Mesenchymal stem cell (in vitro differentiated cells and primary cell): ENCODE results near the gene HPGDS.

Experiments
- DNase-seq: peaks from one replicate; pipeline ENCODE4 v3.0.0-alpha.2; 2013
- H2AFZ ChIP-seq: one replicate; pipeline ENCODE4 v1.6.1; 2013; ENCODE audit warnings: low read depth, mild to moderate bottlenecking, control low read depth, inconsistent platforms, low read length, moderate library complexity
- H2AK5ac ChIP-seq: 2 replicates; pipeline ENCODE4 v1.6.1; 2013; ENCODE audit warnings: low read length, moderate library complexity, mild to moderate bottlenecking, inconsistent platforms; ENCODE audit not compliant: severe bottlenecking
- H2BK120ac ChIP-seq: one replicate; pipeline ENCODE4 v1.6.1; 2013; ENCODE audit warnings: low read depth, mild to moderate bottlenecking, inconsistent platforms, low read length, moderate library complexity
- H2BK12ac ChIP-seq, 2 experiments: one replicate each; pipeline ENCODE4 v1.6.1; 2013; ENCODE audit warnings: inconsistent platforms in 2 of 2, low read length in 2 of 2, mild to moderate bottlenecking in 2 of 2, moderate library complexity in 2 of 2, control low read depth in 1 of 2
- H2BK15ac ChIP-seq: one replicate; pipeline ENCODE4 v1.6.1; 2013; ENCODE audit warnings: mild to moderate bottlenecking, low read depth, inconsistent platforms; ENCODE audit not compliant: poor library complexity, severe bottlenecking
- H2BK5ac ChIP-seq: 2 replicates; pipeline ENCODE4 v1.6.1; 2013; ENCODE audit warnings: low read depth, mild to moderate bottlenecking, low read length, control low read depth, inconsistent platforms; ENCODE audit not compliant: poor library complexity, severe bottlenecking
- H3K14ac ChIP-seq, 2 experiments: one replicate each; pipeline ENCODE4 v1.6.1; 2013; ENCODE audit warnings: inconsistent platforms in 2 of 2, low read length in 2 of 2, control low read depth in 1 of 2, mild to moderate bottlenecking in 1 of 2, moderate library complexity in 1 of 2
- H3K18ac ChIP-seq, 2 experiments: one replicate each; pipeline ENCODE4 v1.6.1; 2013; ENCODE audit warnings: inconsistent platforms in 2 of 2, low read length in 2 of 2, control low read depth in 1 of 2, low read depth in 1 of 2, mild to moderate bottlenecking in 1 of 2
- H3K23ac ChIP-seq, 2 experiments: one replicate each; pipeline ENCODE4 v1.6.1; 2013; ENCODE audit warnings: inconsistent platforms in 2 of 2, low read length in 2 of 2, mild to moderate bottlenecking in 2 of 2, moderate library complexity in 2 of 2, control low read depth in 1 of 2
- H3K27ac ChIP-seq: 2 replicates; pipeline ENCODE4 v1.5.1; 2013; ENCODE audit warnings: mild to moderate bottlenecking, moderate library complexity, low read length, control low read depth, inconsistent platforms; ENCODE audit not compliant: poor library complexity, severe bottlenecking
- H3K27me3 ChIP-seq, 2 experiments: 2 replicates each; pipeline versions ENCODE4 v1.6.1 to v1.7.0; 2013; ENCODE audit warnings: low read length in 2 of 2, mild to moderate bottlenecking in 2 of 2, moderate library complexity in 2 of 2, control low read depth in 1 of 2, inconsistent platforms in 1 of 2; ENCODE audit not compliant: control insufficient read depth in 1 of 2, insufficient read depth in 1 of 2
- H3K36me3 ChIP-seq, 2 experiments: 2 replicates each; pipeline versions ENCODE4 v1.6.1 to v1.7.0; 2013; ENCODE audit warnings: low read length in 2 of 2, control low read depth in 1 of 2, inconsistent platforms in 1 of 2, low read depth in 1 of 2, mild to moderate bottlenecking in 1 of 2; ENCODE audit not compliant: insufficient read depth in 2 of 2, control insufficient read depth in 1 of 2
- H3K4ac ChIP-seq, 2 experiments: one replicate each; pipeline ENCODE4 v1.6.1; 2013; ENCODE audit warnings: inconsistent platforms in 2 of 2, low read length in 2 of 2, mild to moderate bottlenecking in 2 of 2, moderate library complexity in 2 of 2, control low read depth in 1 of 2, low read depth in 1 of 2
- H3K4me1 ChIP-seq: 2 replicates; pipeline ENCODE4 v1.6.1; 2013; ENCODE audit warnings: low read depth, low read length, control low read depth; ENCODE audit not compliant: control insufficient read depth, insufficient read depth
- H3K4me2 ChIP-seq: 2 replicates; pipeline ENCODE4 v1.6.1; 2013; ENCODE audit warnings: low read length, mild to moderate bottlenecking, inconsistent platforms; ENCODE audit not compliant: poor library complexity, severe bottlenecking
- H3K4me3 ChIP-seq, 2 experiments: 2 replicates each; pipeline versions ENCODE4 v1.5.1 to v1.7.0; 2013; ENCODE audit warnings: low read length in 2 of 2, mild to moderate bottlenecking in 2 of 2, control low read depth in 1 of 2, low read depth in 1 of 2; ENCODE audit not compliant: insufficient read depth in 1 of 2
- H3K79me1 ChIP-seq: replicated peaks from 2 replicates; pipeline ENCODE4 v1.6.1; 2013; ENCODE audit warnings: mild to moderate bottlenecking, control low read depth, low read length, inconsistent platforms; ENCODE audit not compliant: poor library complexity, severe bottlenecking
- H3K9ac ChIP-seq: 2 replicates; pipeline ENCODE4 v1.7.0; 2013; ENCODE audit warnings: mild to moderate bottlenecking, low read length, moderate library complexity
- H3K9me3 ChIP-seq: 2 replicates; pipeline ENCODE4 v1.7.0; 2013; ENCODE audit warnings: mild to moderate bottlenecking, low read length; ENCODE audit not compliant: control insufficient read depth
- H4K8ac ChIP-seq: one replicate; pipeline ENCODE4 v1.6.1; 2013; ENCODE audit warnings: inconsistent platforms, mild to moderate bottlenecking, low read length, moderate library complexity
- H4K91ac ChIP-seq: one replicate; pipeline ENCODE4 v1.6.1; 2013; ENCODE audit warnings: mild to moderate bottlenecking, low read length, inconsistent platforms
- WGBS: methylation state at CpG from one replicate; pipeline ENCODE4 v1.1.7; 2013; ENCODE audit warnings: mixed read lengths; 5-methylcytosine and 5-hydroxymethylcytosine counted together

HPGDS gene

DNA sequence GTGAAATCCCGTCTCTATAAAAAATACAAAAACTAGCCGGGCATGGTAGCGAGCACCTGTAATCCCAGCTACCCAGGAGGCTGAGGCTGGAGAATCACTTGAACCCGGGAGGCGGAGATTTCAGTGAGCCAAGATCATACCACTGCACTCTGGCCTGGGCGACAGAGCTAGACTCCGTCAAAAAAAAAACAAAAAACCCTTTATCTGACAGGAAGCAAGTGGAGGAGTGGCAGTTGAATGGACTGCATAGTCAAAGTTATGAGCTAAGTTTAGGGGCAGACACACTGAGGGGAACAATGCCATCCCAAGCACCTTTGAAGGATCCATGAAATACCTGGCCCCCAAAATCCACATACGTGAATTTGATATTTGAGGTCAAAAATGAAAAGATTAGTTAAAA, 7.5 kb upstream of the HPGDS start:
- Histone ChIP-seq H3K4me1 (no peaks in the 10 kb centered on the region), H4K91ac (no peak overlapping the region), H3K27ac (no peak overlapping the region), H3K23ac (no peak overlapping the region), H4K8ac (no peak overlapping the region), H3K4me2 (no peak overlapping the region), H2BK12ac (no peak overlapping the region), H3K36me3 (no peaks in the 10 kb centered on the region), H2BK5ac (no peak overlapping the region), H3K14ac (no peak overlapping the region), H3K9me3 (no peaks in the 10 kb centered on the region), H3K4ac (no peak overlapping the region), H3K27me3 (no peaks in the 10 kb centered on the region), H3K18ac (no peak overlapping the region), H3K9ac (no peak overlapping the region), H3K4me3 (no peak overlapping the region), H2AK5ac (no peak overlapping the region), H2BK120ac (no peak overlapping the region), H3K79me1 (no peaks in the 10 kb centered on the region), H2AFZ (no peak overlapping the region), H2BK15ac (no peak overlapping the region)
- no peak for DNase-seq
- 98% methylated on average over 5 of the region's 8 CpGs for WGBS

DNA sequence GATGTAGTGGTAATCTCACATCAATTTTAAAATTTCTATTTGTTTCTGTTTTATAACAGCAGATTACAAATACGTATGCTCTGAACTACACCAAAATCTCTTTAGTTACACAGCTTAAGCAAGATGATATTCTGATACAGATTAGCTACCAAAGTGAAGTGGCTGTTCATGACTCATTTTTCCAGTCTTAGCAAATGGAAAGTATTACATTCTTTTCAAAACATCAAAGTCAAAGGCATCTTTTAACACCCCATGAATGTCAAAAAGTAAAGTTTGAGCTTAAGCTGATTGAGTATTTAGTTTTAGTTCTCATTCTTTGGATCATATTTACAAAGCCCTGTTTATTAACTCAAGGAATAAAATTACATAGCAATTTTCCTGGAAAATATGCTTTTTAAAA, 6.6 kb upstream of the HPGDS start:
- Histone ChIP-seq H2AFZ (no peak overlapping the region), H3K4ac (no peak overlapping the region), H4K91ac (no peak overlapping the region), H3K27ac (no peak overlapping the region), H4K8ac (no peak overlapping the region), H3K18ac (no peak overlapping the region), H3K4me3 (no peak overlapping the region), H3K9me3 (no peaks in the 10 kb centered on the region), H3K23ac (no peak overlapping the region), H2BK5ac (no peak overlapping the region), H3K14ac (no peak overlapping the region), H3K79me1 (no peaks in the 10 kb centered on the region), H2AK5ac (no peak overlapping the region), H2BK15ac (no peak overlapping the region), H3K36me3 (no peaks in the 10 kb centered on the region), H3K4me1 (no peaks in the 10 kb centered on the region), H3K4me2 (no peak overlapping the region), H2BK12ac (no peak overlapping the region), H2BK120ac (no peak overlapping the region), H3K9ac (no peak overlapping the region), H3K27me3 (no peaks in the 10 kb centered on the region)
- DNase-seq = peak; percentile 31
- WGBS = no CpG with 5 or more reads among the region's 1 CpG

- H3K23ac ChIP-seq = no peak overlapping the region
- no CpG with 5 or more reads among the region's 3 CpGs for WGBS
Measured at GRCh38 chr4:94348666-94349065, 6.0 kb upstream of the HPGDS start.

GRCh38 chr4:94346541-94346940, 3.9 kb upstream of the HPGDS start:
- H2BK5ac ChIP-seq = no peak overlapping the region
- no peak overlapping the region for H2BK15ac ChIP-seq
- no peak overlapping the region for H3K4me3 ChIP-seq
- H3K9ac ChIP-seq = no peak overlapping the region
- no peaks in the 10 kb centered on the region for H3K27me3 ChIP-seq
- no peak overlapping the region for H3K4ac ChIP-seq
- no peak overlapping the region for H3K23ac ChIP-seq
- no peaks in the 10 kb centered on the region for H3K36me3 ChIP-seq
- no peak for DNase-seq
- no peak overlapping the region for H3K27ac ChIP-seq
- no peak overlapping the region for H2BK12ac ChIP-seq
- no peak overlapping the region for H2AK5ac ChIP-seq
- no peaks in the 10 kb centered on the region for H3K4me1 ChIP-seq
- no peak overlapping the region for H3K18ac ChIP-seq
- no peak overlapping the region for H2AFZ ChIP-seq
- no peak overlapping the region for H3K14ac ChIP-seq
- H4K8ac ChIP-seq = no peak overlapping the region
- H3K4me2 ChIP-seq = no peak overlapping the region
- H4K91ac ChIP-seq = no peak overlapping the region
- H2BK120ac ChIP-seq = no peak overlapping the region
- H3K9me3 ChIP-seq = no peaks in the 10 kb centered on the region
- H3K79me1 ChIP-seq = no peaks in the 10 kb centered on the region

More at GRCh38 chr4:94348666-94349065, 6.0 kb upstream of the HPGDS start:
- Histone ChIP-seq H2BK12ac (no peak overlapping the region), H4K91ac (no peak overlapping the region), H3K18ac (no peak overlapping the region), H2BK120ac (no peak overlapping the region), H3K9ac (no peak overlapping the region), H3K4ac (no peak overlapping the region), H3K36me3 (no peaks in the 10 kb centered on the region), H3K79me1 (no peaks in the 10 kb centered on the region), H2AK5ac (no peak overlapping the region), H3K27me3 (no peaks in the 10 kb centered on the region), H3K14ac (no peak overlapping the region), H3K27ac (no peak overlapping the region), H3K4me3 (no peak overlapping the region), H2BK5ac (no peak overlapping the region), H3K4me1 (no peaks in the 10 kb centered on the region), H4K8ac (no peak overlapping the region), H3K4me2 (no peak overlapping the region), H2BK15ac (no peak overlapping the region), H3K9me3 (no peaks in the 10 kb centered on the region), H2AFZ (no peak overlapping the region)
- no peak for DNase-seq
